Activated gamma-delta T cell (primary cell): Measurements from ENCODE around the gene RNF20.
"Not testable (repeated sequence)": the region's sequence is repeated elsewhere in the genome, so short reads cannot be mapped to it uniquely, and the experiment has no call there.

Experiments
- DNase-seq: peaks from one replicate; lab custom pipeline; 2025; lab: John Stamatoyannopoulos, UW

RNF20 gene

GRCh38 chr9:101530076-101530711 is 3.5 kb upstream of the RNF20 start:
- DNase-seq = no peak

- no peak for DNase-seq
Measured at GRCh38 chr9:101536351-101536750, 2.7 kb downstream of the RNF20 start.

- no peak for DNase-seq
Measured at GRCh38 chr9:101536938-101537337, 3.3 kb downstream of the RNF20 start.

DNA sequence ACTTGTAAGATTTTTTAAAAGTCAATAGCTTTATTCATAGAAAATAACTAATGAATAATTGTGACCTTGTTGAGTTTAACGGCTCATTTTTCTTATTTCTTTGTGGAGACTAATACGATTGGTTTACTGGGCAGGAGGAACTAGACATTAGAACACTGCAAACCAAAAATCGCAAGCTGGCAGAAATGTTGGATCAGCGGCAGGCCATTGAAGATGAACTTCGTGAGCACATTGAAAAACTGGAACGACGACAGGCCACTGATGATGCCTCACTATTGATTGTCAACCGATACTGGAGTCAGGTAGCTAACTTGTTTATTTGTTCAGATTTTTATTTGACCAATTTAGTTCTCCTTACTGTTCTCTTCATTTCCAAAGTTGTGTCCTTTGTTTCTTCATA is 6.4 kb downstream of the RNF20 start:
- DNase-seq = no peak

GRCh38 chr9:101543098-101543735 is 9.6 kb downstream of the RNF20 start:
- DNase-seq = no peak

DNA sequence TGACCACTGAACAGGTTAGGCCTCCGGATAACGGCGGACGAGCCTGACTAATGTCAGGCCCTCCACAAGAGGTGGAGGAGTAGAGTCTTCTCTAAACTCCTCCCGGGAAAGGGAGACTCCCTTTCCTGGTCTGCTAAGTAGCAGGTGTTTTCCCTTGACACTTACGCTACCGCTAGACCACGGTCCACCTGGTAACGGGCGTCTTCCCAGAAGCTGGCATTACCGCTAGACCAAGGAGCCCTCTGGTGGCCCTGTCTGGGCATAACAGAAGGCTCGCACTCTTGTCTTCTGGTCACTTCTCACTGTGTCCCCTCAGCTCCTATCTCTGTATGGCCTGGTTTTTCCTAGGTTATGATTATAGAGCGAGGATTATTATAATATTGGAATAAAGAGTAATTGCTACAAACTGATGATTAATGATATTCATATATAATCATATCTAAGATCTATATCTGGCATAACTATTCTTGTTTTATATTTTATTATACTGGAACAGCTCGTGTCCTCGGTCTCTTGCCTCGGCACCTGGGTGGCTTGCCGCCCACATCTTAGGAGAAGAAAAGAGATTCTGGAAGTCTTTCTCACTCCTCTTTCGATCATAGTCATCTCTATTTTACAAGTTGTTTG is 15.9 kb downstream of the RNF20 start:
- not testable (repeated sequence) for DNase-seq

DNA sequence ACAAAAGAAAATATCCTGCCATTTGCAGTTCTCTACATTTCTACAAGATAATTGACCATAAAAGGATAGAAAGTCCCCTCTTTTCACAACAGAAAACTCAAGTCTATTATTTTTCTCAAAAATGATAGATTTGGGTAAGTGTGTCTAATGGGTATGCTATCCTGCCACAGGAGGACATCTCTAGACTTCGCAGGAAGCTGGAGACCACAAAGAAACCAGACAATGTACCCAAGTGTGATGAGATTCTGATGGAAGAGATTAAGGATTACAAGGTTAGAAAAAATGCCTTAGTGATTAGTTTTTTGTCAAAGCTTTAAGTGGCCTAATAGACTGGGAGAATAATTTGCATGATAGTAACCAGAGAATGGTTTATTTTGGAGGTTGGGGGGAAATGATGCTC is 28.1 kb downstream of the RNF20 start:
- DNase-seq = no peak

GRCh38 chr9:101562966-101563365 is 29.3 kb downstream of the RNF20 start:
- DNase-seq = no peak

- DNase-seq = no peak
Measured at GRCh38 chr9:101564252-101564651, 30.6 kb downstream of the RNF20 start.

- DNase-seq = no peak
Measured at GRCh38 chr9:101566904-101567724, 33.5 kb downstream of the RNF20 start.

DNA sequence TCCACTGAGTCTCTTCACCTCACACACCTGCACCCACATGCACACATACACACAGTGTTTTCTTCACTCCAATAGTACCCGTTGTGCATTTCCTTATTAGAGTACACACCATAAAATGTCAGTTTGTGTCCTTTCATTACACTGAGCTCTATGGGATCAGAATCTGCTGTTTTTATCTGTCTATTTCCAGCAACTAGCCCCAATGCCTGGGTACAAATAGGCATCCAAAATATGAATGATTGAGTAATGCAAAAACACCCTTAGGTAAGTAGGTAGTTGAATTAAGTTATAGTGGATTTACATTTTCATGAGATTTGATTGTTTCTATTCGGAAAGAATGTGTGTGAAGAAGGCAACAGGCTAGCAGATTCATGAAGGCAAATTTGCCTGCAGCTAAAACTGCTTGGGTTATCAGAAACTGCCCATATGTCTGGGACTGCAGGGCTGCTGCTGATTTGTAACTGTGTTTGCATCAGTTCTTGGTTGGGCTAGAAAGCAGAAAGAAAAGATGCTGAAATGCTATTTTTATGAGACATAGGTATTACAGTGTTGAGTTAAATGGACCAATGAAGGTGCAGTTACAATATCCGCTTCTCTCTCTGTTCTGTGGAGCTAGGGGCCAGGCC is 34.2 kb downstream of the RNF20 start:
- no peak for DNase-seq

- no peak for DNase-seq
Measured at GRCh38 chr9:101569741-101570501, 36.3 kb downstream of the RNF20 start.

DNA sequence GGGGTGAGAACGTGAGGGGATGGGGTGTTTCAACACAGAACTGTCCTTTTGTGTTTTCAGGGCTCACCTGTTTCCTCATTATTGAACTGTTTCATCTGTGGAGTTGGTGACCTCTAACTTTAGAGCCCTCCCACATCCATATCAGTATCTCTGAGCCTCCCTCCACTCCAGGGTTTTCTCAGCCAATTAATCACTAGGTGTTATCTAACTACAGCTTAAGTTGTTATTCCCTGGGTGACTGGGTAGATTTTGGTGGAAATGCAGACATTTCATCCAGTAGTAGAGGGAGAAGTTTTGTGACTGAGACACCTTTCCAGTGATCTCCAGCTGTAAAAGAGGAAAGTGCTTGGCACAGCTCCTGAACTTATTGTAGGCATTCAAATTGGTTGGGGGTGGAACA is 37.5 kb downstream of the RNF20 start:
- DNase-seq = no peak

GRCh38 chr9:101572316-101572715 is 38.7 kb downstream of the RNF20 start:
- no peak for DNase-seq

DNA sequence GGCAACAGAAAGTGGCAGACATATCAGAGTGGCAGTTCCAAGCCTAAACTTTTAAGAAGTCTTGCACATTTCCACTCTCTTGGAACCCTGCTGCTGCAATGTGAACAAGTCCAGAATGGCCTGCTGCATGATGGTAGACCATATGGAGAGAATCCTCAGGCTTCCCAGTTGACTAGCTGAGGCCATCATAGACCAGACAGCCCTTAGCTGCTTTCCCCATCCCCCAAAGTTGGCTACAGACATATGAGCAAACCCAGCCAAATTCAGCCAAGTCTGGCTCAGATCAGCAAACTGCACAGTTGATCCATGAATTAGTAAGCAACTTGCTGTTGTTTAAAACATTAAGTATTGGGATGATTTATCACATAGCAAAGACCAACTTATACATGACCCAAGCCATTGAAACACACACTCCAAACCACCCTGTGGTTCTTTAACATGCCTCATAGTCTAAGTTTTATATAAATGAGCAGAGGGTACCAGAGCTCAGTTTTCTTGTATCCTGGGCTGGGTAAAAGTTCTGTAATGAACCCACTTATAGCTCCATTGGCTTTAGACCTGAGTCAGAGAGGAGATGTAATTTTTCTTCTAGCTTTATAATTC is 41.2 kb downstream of the RNF20 start:
- no peak for DNase-seq

DNA sequence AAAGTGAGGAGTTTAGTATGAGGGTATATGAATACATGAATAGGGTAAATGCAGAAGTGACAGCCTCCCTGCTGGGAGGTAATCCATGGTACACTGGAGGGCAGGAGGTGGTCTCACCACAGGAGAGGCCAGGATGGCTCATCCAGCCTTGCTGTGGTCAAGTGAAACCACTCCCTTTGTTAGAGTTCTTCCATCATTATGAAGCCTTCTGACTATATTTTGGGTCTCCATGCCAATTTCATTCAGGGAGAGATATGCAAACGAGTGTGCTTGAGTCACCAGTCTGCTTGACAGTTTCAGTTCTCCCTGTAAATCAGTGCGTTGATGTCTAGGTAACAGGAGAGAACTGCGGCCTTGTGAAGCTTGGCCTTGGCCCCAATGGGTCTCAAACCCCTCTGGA is 44.7 kb downstream of the RNF20 start:
- no peak for DNase-seq

- no peak for DNase-seq
Measured at GRCh38 chr9:101579711-101580545, 46.3 kb downstream of the RNF20 start.

- DNase-seq = no peak
Measured at GRCh38 chr9:101582553-101582952, 48.9 kb downstream of the RNF20 start.

- no peak for DNase-seq
Measured at GRCh38 chr9:101585740-101586139, 52.1 kb downstream of the RNF20 start.

- DNase-seq = no peak
Measured at GRCh38 chr9:101586651-101587050, 53.0 kb downstream of the RNF20 start.
